Erythroblast (primary cell): Measurements from ENCODE around the gene CABLES1.

ENCODE experiments used
- GATA1 ChIP-seq: IDR thresholded peaks from 2 replicates; pipeline ENCODE4 v1.6.1; 2011; ENCODE audit warnings: low read depth, mild to moderate bottlenecking, control low read depth, low read length, moderate library complexity
- POLR2A ChIP-seq: IDR thresholded peaks from 2 replicates; pipeline ENCODE4 v1.6.1; 2011; ENCODE audit warnings: mild to moderate bottlenecking, low read length

DNA sequence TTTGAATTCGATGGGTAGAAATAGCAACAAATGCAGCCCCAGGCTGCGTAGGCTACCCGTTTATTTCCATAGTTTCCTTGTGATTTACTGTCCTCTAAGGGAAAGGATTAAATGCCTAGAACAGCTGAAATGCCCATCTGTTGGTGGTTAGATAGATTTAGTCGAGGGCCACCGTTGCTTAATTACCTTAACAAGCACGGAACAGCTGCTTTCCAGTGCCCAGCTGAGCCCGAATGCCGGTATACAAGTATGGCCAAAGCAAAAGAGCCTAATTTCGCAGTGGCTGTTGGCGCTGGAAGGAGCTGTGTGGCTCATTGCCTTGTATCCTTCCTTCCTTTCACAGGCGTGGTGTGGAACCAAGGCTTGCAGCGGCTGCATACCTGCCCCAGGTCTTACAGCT, 109.1 kb downstream of the CABLES1 start:
- no peak for TF ChIP-seq POLR2A
- no peak for TF ChIP-seq GATA1
